ENCODE data around the gene KASH5. TPM values are rescaled to one million over a fixed set of nuclear protein-coding genes. Genes with fewer than 3 reads are reported as not detected.

Gene KASH5
- total and polyA plus RNA-seq, 2 of the 4 experiments (the other 2 are of a cell fraction): not detected

DNA sequence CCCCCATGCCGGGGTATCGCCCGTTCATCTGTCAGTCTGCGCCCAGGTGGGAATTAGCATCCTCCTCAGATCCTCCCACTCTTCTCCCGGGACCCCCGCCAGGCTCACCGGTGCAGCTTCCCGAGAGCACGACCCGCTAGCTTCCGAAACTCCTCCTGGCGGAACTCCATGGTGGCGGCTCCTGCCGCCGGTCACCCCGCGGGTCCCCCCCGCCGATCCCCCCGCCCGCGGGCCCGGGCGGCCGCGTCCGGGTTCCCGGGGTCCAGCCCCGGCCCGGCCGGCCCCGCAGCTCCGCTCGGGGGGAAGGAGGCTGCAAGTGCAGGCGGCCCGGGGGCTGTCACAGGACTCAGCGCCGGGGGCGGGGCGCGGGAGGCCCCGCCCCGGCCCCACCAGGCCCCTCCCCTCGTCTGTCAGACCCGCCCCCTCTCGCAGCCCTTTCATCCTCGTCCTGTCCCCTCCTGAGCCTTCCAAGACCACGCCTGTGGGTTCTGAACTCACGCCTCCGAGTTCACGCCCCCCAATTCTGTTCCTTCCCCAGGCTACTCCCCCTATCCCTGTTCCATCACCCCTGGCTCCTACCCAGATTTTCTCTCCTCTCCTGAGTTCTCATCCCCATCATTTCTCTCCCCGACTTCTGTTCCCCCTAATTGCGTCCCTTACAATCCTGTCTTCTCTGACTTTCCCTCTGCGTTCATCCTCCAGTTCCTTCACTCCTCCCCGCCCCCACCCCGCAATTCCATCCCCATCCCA is 53.3 kb downstream of the KASH5 start, which contains the start of gene SLC17A7:
Gene SLC17A7, minus strand, starts transcription at position 318 of the 750 bp plus-strand sequence. Its CDS starts 148 bp downstream, at position 170.
- Histone ChIP-seq H3K4me2 (ENCODE audit: low read depth, low read length) (peak within 1 kb of the TSS; percentile 34), H3K36me3 (ENCODE audit: control insufficient read depth, insufficient read depth, low read length) (no peaks in the 10 kb centered on the region), H3K9me1 (ENCODE audit: insufficient read depth, low read length) (peaks cover 3% of the 10 kb centered on the region; the same call in 1 of the 2 replicates), H4K8ac (ENCODE audit: low read depth in 2 of 2, low read length in 2 of 2) (no peak within 1 kb of the TSS), H3K18ac (ENCODE audit: low read depth, low read length) (no peak within 1 kb of the TSS), H2AK5ac (ENCODE audit: low read depth, low read length) (no peak within 1 kb of the TSS), H3K9ac (ENCODE audit: low read depth, low read length) (no peak within 1 kb of the TSS), H3K27me3 (ENCODE audit: control insufficient read depth, insufficient read depth, low read length) (peaks cover 59% of the 10 kb centered on the region), H3K9me3 (ENCODE audit: control insufficient read depth, insufficient read depth, low read length) (no peaks in the 10 kb centered on the region; the same call in 1 of the 2 replicates), H3K23ac (ENCODE audit: low read depth, low read length) (no peak within 1 kb of the TSS; the same call in 1 of the 2 replicates), H3K14ac (replicated peaks; ENCODE audit: low read depth, low read length) (no peak within 1 kb of the TSS), H2BK120ac (ENCODE audit: low read depth, low read length) (no peak within 1 kb of the TSS), H4K20me1 (ENCODE audit: insufficient read depth, low read length) (peaks cover 3% of the 10 kb centered on the region; the same call in 1 of the 2 replicates), H2AFZ (replicated peaks; ENCODE audit: low read length, poor library complexity) (peak within 1 kb of the TSS; percentile 87), H3K4ac (ENCODE audit: low read depth, low read length) (no peak within 1 kb of the TSS), H2BK5ac (ENCODE audit: low read depth, low read length, poor library complexity, severe bottlenecking) (no peak within 1 kb of the TSS), H2BK20ac (ENCODE audit: low read depth, low read length) (no peak within 1 kb of the TSS), H3K56ac (ENCODE audit: extremely low read depth, insufficient read depth, low read length) (no peak within 1 kb of the TSS), H3K27ac (ENCODE audit: insufficient read depth, low read length) (no peak within 1 kb of the TSS), H3K79me1 (ENCODE audit: low read depth in 1 of 2, low read length in 2 of 2) (no peaks in the 10 kb centered on the region), H2BK15ac (ENCODE audit: low read depth, low read length) (no peak within 1 kb of the TSS), H3K4me3 (ENCODE audit: insufficient read depth, low read depth, low read length) (no peak within 1 kb of the TSS), H4K5ac (ENCODE audit: low read depth, low read length) (no peak within 1 kb of the TSS), H4K91ac (ENCODE audit: insufficient read depth, low read depth, low read length) (no peak within 1 kb of the TSS), H3K4me1 (ENCODE audit: control insufficient read depth, insufficient read depth, low read length) (no peaks in the 10 kb centered on the region), H2AK9ac (replicated peaks; ENCODE audit: low read depth, low read length, poor library complexity) (peak within 1 kb of the TSS; percentile 45)
- ChIA-PET CTCF (no interaction called here), POLR2A (ENCODE audit: unreplicated experiment) (no interaction called here)
- no TSS peak for BruUV-seq (replicated peaks)
- dilution Hi-C loops (cut with HindIII; ENCODE audit: low sequenced_read_pairs, unreplicated experiment): no loop called here
- no peak for TF ChIP-seq FOS (IDR thresholded peaks at IDR 0.05; ENCODE audit: low read depth, low read length)
- TF ChIP-seq RFX5 (IDR thresholded peaks at IDR 0.05; ENCODE audit: low read depth, low read length): no peak
- TF ChIP-seq, protein P1, sequence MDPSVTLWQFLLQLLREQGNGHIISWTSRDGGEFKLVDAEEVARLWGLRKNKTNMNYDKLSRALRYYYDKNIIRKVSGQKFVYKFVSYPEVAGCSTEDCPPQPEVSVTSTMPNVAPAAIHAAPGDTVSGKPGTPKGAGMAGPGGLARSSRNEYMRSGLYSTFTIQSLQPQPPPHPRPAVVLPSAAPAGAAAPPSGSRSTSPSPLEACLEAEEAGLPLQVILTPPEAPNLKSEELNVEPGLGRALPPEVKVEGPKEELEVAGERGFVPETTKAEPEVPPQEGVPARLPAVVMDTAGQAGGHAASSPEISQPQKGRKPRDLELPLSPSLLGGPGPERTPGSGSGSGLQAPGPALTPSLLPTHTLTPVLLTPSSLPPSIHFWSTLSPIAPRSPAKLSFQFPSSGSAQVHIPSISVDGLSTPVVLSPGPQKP (IDR thresholded peaks at IDR 0.05; ENCODE audit: borderline replicate concordance, low read depth, low read length): no peak
- TF ChIP-seq BHLHE40 (IDR thresholded peaks at IDR 0.05; ENCODE audit: low read depth, low read length): no peak
- TF ChIP-seq, protein P2, sequence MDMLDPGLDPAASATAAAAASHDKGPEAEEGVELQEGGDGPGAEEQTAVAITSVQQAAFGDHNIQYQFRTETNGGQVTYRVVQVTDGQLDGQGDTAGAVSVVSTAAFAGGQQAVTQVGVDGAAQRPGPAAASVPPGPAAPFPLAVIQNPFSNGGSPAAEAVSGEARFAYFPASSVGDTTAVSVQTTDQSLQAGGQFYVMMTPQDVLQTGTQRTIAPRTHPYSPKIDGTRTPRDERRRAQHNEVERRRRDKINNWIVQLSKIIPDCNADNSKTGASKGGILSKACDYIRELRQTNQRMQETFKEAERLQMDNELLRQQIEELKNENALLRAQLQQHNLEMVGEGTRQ (IDR thresholded peaks at IDR 0.05; ENCODE audit: low read depth, low read length): no peak
- TF ChIP-seq CHD1 (IDR thresholded peaks at IDR 0.05; ENCODE audit: low read depth, low read length): no peak
- TF ChIP-seq MAFK (IDR thresholded peaks at IDR 0.05; ENCODE audit: low read depth, low read length): no peak
- TF ChIP-seq, protein P3, sequence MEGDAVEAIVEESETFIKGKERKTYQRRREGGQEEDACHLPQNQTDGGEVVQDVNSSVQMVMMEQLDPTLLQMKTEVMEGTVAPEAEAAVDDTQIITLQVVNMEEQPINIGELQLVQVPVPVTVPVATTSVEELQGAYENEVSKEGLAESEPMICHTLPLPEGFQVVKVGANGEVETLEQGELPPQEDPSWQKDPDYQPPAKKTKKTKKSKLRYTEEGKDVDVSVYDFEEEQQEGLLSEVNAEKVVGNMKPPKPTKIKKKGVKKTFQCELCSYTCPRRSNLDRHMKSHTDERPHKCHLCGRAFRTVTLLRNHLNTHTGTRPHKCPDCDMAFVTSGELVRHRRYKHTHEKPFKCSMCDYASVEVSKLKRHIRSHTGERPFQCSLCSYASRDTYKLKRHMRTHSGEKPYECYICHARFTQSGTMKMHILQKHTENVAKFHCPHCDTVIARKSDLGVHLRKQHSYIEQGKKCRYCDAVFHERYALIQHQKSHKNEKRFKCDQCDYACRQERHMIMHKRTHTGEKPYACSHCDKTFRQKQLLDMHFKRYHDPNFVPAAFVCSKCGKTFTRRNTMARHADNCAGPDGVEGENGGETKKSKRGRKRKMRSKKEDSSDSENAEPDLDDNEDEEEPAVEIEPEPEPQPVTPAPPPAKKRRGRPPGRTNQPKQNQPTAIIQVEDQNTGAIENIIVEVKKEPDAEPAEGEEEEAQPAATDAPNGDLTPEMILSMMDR (conservative IDR thresholded peaks at IDR 0.05; ENCODE audit: low read depth, low read length): no peak
- TF ChIP-seq SMC3 (IDR thresholded peaks at IDR 0.05; ENCODE audit: low read depth, low read length): no peak
- TF ChIP-seq CEBPB (IDR thresholded peaks at IDR 0.05; ENCODE audit: low read depth, low read length): no peak
- TF ChIP-seq POLR2A (IDR thresholded peaks at IDR 0.05; ENCODE audit: low read depth, low read length): no peak
- TF ChIP-seq RCOR1 (IDR thresholded peaks at IDR 0.05; ENCODE audit: insufficient replicate concordance, low read length): no peak
- WGBS, 2 experiments (ENCODE audit: extremely low coverage in 2 of 2, insufficient read length in 1 of 2): 9% methylated on average over 19 of the region's 56 CpGs; no CpG with 5 or more reads in 1 of the 2 experiments
- in situ Hi-C loops (cut with MboI; ENCODE audit: low sequenced_read_pairs): loop anchor here (10.0 kb wide), 1 partner anchor 47 kb away; no protein-coding TSS in a partner anchor
- no peak for ATAC-seq (ENCODE audit: low read depth)
- no peak for DNase-seq
- intact Hi-C loops (cut with micrococcal nuclease): no loop called here

Measured in IMR-90 (cell line).